GOT3 (cell line): ENCODE results near the gene PELI2.

ENCODE experiments used
- DNase-seq: peaks from one replicate; lab custom pipeline; 2025; ENCODE audit warnings: mixed read lengths; lab: John Stamatoyannopoulos, UW

Gene PELI2

DNA sequence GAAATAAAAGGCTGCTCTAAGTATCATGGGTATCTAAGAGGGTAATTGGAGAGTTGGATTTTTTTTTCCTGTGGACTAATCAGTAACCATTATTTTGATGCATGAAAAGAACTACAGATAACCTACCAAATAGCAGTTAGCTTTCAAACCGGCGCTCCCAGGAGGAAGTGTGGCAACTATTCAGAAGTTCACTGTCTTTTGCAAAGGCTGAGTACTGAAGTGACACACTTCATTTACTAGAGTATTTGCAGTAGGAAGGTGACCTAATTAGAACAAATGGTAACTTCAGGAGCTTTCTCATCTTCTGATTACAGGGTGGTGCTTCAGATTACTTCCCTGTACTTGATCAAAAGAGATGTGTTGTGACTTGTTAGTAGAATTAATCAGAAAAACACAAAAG is 87.7 kb downstream of the PELI2 start:
- DNase-seq, result no peak

GRCh38 chr14:56206596-56206995 is 88.4 kb downstream of the PELI2 start:
- no peak for DNase-seq

- DNase-seq, result no peak
Measured at GRCh38 chr14:56207626-56208292, 89.5 kb downstream of the PELI2 start.

- no peak for DNase-seq
Measured at GRCh38 chr14:56208520-56208919, 90.3 kb downstream of the PELI2 start.

- DNase-seq, result no peak
Measured at GRCh38 chr14:56210571-56210970, 92.4 kb downstream of the PELI2 start.

DNA sequence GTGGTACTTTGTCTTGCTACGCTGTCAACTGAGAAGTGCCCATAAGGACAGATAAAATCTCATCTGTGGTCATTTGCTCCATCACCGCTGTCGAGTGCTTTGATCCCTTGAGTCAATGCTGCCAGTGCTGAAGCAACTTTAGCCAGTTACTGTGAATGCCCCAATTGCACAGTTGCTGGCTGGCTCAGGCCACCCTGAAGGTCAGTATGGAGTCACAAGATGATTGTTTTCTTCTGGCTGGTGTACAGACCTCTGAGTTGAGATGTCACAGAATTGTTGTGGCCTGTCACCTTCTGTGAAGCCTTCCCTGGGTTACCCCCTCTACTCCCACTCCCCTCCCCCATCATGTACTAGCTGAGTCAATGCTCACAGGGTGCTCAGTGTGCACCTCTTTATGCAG is 92.9 kb downstream of the PELI2 start:
- no peak for DNase-seq

DNA sequence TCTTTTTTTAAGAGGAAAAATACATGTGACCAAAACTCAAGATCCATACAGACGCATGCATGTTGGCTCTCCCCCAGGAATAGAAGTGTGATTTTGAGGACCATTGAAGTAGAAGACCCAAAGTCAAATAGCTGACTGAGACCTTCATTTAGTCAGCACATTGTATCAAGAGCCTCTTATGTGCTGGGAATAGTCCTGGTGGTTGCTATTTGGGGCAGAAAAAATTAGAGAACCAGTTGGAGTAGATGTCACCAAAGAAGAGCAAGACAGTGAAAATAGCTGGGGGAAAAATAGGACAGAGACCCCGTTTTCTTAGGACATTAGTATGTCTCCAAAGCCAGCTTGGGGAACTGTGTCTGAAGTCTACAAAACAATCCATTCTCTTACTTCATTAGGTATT is 93.6 kb downstream of the PELI2 start:
- no peak for DNase-seq

DNA sequence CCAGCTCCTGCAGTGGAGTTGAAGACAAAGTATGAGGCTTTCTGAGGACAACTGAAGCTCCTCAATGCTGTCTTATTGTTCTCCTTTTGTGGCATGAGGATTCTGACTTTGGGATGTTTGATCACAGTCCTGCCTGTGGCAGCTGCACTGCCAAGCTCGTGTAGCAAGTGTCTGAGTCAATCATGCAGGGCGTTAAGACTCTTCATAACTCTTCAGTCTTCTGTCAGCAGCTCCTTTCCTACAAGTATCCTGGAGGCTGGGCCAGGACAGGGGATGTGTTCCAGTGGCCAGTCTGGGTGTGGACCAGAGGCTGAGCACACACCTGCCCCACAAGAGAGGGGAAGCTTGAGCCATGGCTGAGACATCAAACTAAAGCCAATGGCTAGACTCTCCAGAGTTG is 94.3 kb downstream of the PELI2 start:
- no peak for DNase-seq

- no peak for DNase-seq
Measured at GRCh38 chr14:56213306-56213705, 95.1 kb downstream of the PELI2 start.

DNA sequence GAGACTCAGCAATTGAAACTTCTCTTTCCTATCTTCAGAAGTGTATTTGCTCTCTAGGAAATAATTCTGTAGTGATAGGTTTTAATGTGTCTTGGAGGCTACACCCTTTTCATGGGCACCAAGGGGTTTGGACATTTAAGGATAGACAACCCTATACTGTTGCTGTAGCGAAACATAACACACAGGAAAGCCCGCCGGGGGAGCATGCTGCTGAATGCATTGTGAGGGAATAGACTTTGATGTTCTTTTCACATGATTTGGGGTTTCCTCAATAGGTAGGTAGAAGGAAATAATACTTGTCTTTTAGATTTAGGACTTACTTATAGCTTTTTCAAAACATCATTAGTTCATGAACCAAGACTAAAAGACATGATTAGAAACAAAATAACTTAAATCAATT is 97.0 kb downstream of the PELI2 start:
- no peak for DNase-seq

DNA sequence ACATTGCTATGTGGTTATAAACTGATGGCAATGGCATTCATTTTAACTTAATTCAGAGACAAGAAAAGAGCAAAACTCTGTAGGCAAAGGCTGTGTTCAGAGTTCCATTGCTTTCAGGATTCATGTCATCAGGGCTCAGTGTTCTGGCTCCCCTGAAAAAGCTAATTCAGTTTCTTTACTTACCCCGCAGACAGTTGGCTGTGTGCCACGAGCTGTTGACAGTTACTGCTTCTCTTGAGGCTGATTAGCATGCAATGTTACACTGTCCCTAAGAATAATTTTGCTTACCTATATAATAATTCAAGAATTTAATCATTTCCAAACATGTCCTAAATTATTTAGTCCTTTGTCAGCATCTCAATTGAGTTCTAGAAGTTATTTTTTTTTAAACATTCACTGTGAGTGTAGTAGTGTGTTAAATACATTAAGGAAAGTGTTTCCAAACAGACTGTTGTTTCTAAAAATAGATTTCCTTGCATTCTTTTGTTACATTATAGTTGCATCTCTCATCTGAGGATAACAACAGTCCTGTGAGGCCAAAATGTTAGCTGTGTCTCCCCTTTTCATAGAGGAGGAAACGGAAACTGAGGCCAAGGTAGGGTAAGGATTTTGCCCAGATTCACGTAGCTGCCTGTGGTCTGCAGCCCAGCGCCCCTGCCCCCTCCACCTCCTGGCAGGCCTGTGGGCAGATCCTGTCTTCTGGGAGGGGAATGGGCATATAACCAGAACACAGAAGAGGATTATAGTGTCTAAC is 98.6 kb downstream of the PELI2 start:
- no peak for DNase-seq

GRCh38 chr14:56217380-56218045 is 99.3 kb downstream of the PELI2 start:
- DNase-seq, result no peak

DNA sequence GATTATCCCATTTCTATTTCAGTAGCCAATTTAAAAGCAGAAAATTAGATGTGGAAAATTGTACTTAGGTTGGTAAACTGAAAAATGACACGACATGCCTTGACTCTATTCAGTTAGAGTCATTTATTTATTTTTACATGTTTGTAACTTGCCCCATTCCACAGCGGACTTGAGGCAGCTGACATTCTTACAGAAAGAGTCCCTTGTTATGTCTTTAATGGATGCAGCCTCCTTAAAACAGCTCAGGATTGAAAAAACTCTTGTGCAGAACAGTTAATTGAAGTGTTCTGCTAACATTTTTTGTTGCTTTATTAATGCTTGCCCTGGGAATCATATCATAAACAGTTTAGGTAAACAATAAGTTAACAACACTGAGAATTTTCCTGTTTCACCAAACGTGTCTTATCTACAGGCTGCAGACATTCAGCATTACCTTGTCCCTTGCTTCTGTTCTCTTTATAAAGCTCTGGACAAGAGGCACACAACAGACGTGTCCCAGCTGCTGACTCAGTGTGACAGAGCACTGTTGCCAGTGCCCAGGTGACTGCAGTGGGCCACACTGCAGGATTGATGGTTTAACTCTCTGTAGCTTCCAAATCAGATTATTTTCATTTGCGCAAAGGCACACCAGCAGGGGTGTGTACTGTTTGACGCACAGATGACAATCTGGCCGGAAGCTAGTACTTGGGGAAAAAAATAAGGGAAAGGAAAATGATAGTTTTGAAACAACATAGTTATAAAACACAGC is 101.6 kb downstream of the PELI2 start:
- no peak for DNase-seq

- DNase-seq, result no peak
Measured at GRCh38 chr14:56221382-56222128, 103.3 kb downstream of the PELI2 start.

GRCh38 chr14:56224229-56224628 is 106.0 kb downstream of the PELI2 start:
- DNase-seq, result no peak

- no peak for DNase-seq
Measured at GRCh38 chr14:56224691-56225681, 106.8 kb downstream of the PELI2 start.

DNA sequence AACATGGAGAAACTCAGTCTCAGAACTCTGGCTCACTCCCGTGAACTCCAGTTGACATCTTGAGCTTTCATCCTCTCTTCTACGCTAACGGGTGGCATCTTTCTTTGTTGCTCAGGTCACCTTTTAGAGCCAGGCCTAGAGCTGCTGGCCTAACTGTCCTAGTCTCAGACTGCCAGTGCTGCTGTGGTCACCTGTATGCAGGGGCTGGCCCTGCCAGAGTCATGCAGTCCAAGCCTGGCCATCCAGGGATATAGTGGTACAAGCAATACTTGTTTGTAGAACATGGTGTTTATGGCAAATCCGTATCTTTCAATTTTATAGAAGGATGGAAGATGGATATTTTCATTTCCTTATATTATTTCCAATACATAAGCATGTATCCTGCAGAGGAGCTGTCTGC is 117.2 kb downstream of the PELI2 start:
- no peak for DNase-seq

GRCh38 chr14:56237398-56237797 is 119.2 kb downstream of the PELI2 start:
- no peak for DNase-seq

- no peak for DNase-seq
Measured at GRCh38 chr14:56241461-56241860, 123.2 kb downstream of the PELI2 start.

GRCh38 chr14:56243110-56243509 is 124.9 kb downstream of the PELI2 start:
- DNase-seq, result no peak
